GM12878 (cell line): ENCODE data around the gene GPC5. TPM values are rescaled to one million over a fixed set of nuclear protein-coding genes. Genes with fewer than 3 reads are reported as not detected.

Source experiments
- ATAC-seq: fragments of 200-7000 bp; cut with Tn5 transposase; 3 replicates; pipeline ENCODE4 v1.9.1; 2020; ENCODE audit warnings: mild to moderate bottlenecking, moderate library complexity
- BruUV-seq: library from RNA; stranded (reverse); fragments of 400-500 nt; replicated peaks from 2 replicates; lab custom pipeline; 2021; lab: Mats Ljungman, UMichigan
- CTCF ChIA-PET: fragments of 300-600 bp; sonication (Branson Sonifier 250); formaldehyde crosslinking; extraction: SDS; loops from one replicate; lab custom pipeline; 2021; ENCODE audit warnings: inconsistent platforms; lab: Yijun Ruan, JAX
- POLR2A ChIA-PET: fragments of 350-600 bp; formaldehyde crosslinking; extraction: SDS; loops from one replicate; lab custom pipeline; 2021; ENCODE audit warnings: inconsistent platforms; lab: Charles Lee
- RAD21 ChIA-PET: fragments of 300-600 bp; sonication (Branson Sonifier 250); formaldehyde crosslinking; loops from one replicate; lab custom pipeline; 2023; ENCODE audit warnings: antibody characterized with exemption; ENCODE audit not compliant: unreplicated experiment; lab: Charles Lee
- SMC1A ChIA-PET: fragments of 300-600 bp; sonication (Branson Sonifier 250); formaldehyde crosslinking; loops from one replicate; lab custom pipeline; 2023; ENCODE audit not compliant: unreplicated experiment, uncharacterized antibody; lab: Charles Lee
- DNase-seq: peaks from one replicate; pipeline ENCODE4 v3.0.0-alpha.2; 2011; ENCODE audit warnings: low read depth, low spot score
- FAIRE-seq: peaks from 3 replicates; lab custom pipeline; 2011; peaks lifted over from hg19 to GRCh38; lab: Jason Lieb, UNC
- H2AFZ ChIP-seq: 2 replicates; pipeline ENCODE4 v1.6.0; 2011; ENCODE audit warnings: low read depth, low read length, control low read depth; ENCODE audit not compliant: control insufficient read depth
- H3K27ac ChIP-seq: 2 replicates; pipeline ENCODE4 v1.5.1; 2011; ENCODE audit warnings: control low read depth; ENCODE audit not compliant: control insufficient read depth, insufficient read depth
- H3K27me3 ChIP-seq, 2 experiments: replicated peaks in 1 of 2; 2 replicates each; pipeline versions ENCODE4 v1.6.0 to v1.6.1; 2011; ENCODE audit warnings: low read length in 1 of 2; ENCODE audit not compliant: control insufficient read depth in 2 of 2, insufficient read depth in 2 of 2
- H3K36me3 ChIP-seq, 2 experiments: 2 replicates each; pipeline ENCODE4 v1.5.1; 2011; ENCODE audit warnings: low read length in 1 of 2; ENCODE audit not compliant: control insufficient read depth in 2 of 2, insufficient read depth in 2 of 2
- H3K4me1 ChIP-seq: 2 replicates; pipeline ENCODE4 v1.6.1; 2011; ENCODE audit warnings: mild to moderate bottlenecking, low read length, moderate library complexity, mixed read lengths; ENCODE audit not compliant: control insufficient read depth, insufficient read depth
- H3K4me2 ChIP-seq: 2 replicates; pipeline ENCODE4 v1.6.0; 2011; ENCODE audit warnings: control low read depth; ENCODE audit not compliant: control insufficient read depth, insufficient read depth
- H3K4me3 ChIP-seq: fragments of 200-600 bp; sonication (generic); 2 replicates; pipeline ENCODE4 v1.5.1; 2016
- H3K79me2 ChIP-seq: 2 replicates; pipeline ENCODE4 v1.6.0; 2011; ENCODE audit warnings: low read length; ENCODE audit not compliant: control insufficient read depth, insufficient read depth
- H3K9ac ChIP-seq: 2 replicates; pipeline ENCODE4 v1.8.0; 2011; ENCODE audit warnings: low read length, control low read depth, mixed read lengths; ENCODE audit not compliant: control insufficient read depth, insufficient read depth
- H3K9me3 ChIP-seq: replicated peaks from 3 replicates; pipeline ENCODE4 v1.5.1; 2011; ENCODE audit warnings: mild to moderate bottlenecking, low read length; ENCODE audit not compliant: control insufficient read depth, insufficient read depth
- H4K20me1 ChIP-seq: 2 replicates; pipeline ENCODE4 v1.6.0; 2011; ENCODE audit not compliant: control insufficient read depth, insufficient read depth
- BRCA1 ChIP-seq: IDR thresholded peaks from 2 replicates; pipeline ENCODE4 v1.6.1; 2011; ENCODE audit warnings: low read depth, low read length, improper control_type of control experiment
- CREB1 ChIP-seq: IDR thresholded peaks from 2 replicates; pipeline ENCODE4 v1.6.1; 2012; ENCODE audit warnings: low read depth, mild to moderate bottlenecking, inconsistent platforms
- DPF2 ChIP-seq: fragments of 450-650 bp; IDR thresholded peaks from 2 replicates; pipeline ENCODE4 v1.6.1; 2017; ENCODE audit warnings: mild to moderate bottlenecking
- EED ChIP-seq: sonication (generic); IDR thresholded peaks from 2 replicates; pipeline ENCODE4 v1.6.1; 2016; ENCODE audit warnings: antibody characterized with exemption, low read depth
- ETV6 ChIP-seq, 2 experiments: fragments of 450-650 bp in 1 of 2; IDR thresholded peaks in 1 of 2; conservative IDR thresholded peaks in 1 of 2; 2 replicates each; pipeline ENCODE4 v1.6.1; 2014; ENCODE audit warnings: antibody characterized with exemption in 1 of 2, borderline replicate concordance in 1 of 2, low read depth in 1 of 2, mild to moderate bottlenecking in 1 of 2, moderate library complexity in 1 of 2
- HCFC1 ChIP-seq: fragments of 150-350 bp; IDR thresholded peaks from 2 replicates; pipeline ENCODE4 v1.6.1; 2014; ENCODE audit warnings: low read length
- JUND ChIP-seq: IDR thresholded peaks from 2 replicates; pipeline ENCODE4 v1.6.1; 2012; ENCODE audit warnings: low read depth, mild to moderate bottlenecking, low read length, improper control_type of control experiment, moderate library complexity
- KLF5 ChIP-seq: fragments of 450-650 bp; IDR thresholded peaks from 2 replicates; pipeline ENCODE4 v1.6.1; 2014; ENCODE audit warnings: mild to moderate bottlenecking; ENCODE audit not compliant: partially characterized antibody
- NFXL1 ChIP-seq: fragments of 450-650 bp; IDR thresholded peaks from 2 replicates; pipeline ENCODE4 v1.6.1; 2017; ENCODE audit warnings: antibody characterized with exemption, mild to moderate bottlenecking, borderline replicate concordance
- NFYA ChIP-seq: IDR thresholded peaks from 2 replicates; pipeline ENCODE4 v1.6.1; 2011; ENCODE audit warnings: low read depth, mild to moderate bottlenecking, low read length, improper control_type of control experiment, borderline replicate concordance
- POLR2AphosphoS5 ChIP-seq: IDR thresholded peaks from 2 replicates; pipeline ENCODE4 v1.6.1; 2011; ENCODE audit warnings: mild to moderate bottlenecking, low read length, inconsistent platforms
- RAD51 ChIP-seq: fragments of 450-650 bp; IDR thresholded peaks from 2 replicates; pipeline ENCODE4 v1.6.1; 2016; ENCODE audit warnings: moderate library complexity, mild to moderate bottlenecking, inconsistent platforms
- SIX5 ChIP-seq: IDR thresholded peaks from 2 replicates; pipeline ENCODE4 v1.6.1; 2011; ENCODE audit warnings: mild to moderate bottlenecking, low read depth, low read length, moderate library complexity; ENCODE audit not compliant: severe bottlenecking
- SUZ12 ChIP-seq: fragments of 200-600 bp; sonication (generic); IDR thresholded peaks from one replicate; pipeline ENCODE4 v1.6.1; 2018; ENCODE audit warnings: antibody characterized with exemption, mild to moderate bottlenecking; ENCODE audit not compliant: unreplicated experiment
- USF1 ChIP-seq: IDR thresholded peaks from 2 replicates; pipeline ENCODE4 v1.6.1; 2011; ENCODE audit warnings: borderline replicate concordance, low read depth, mild to moderate bottlenecking, moderate library complexity, mixed read lengths, low read length; ENCODE audit not compliant: insufficient read depth; ENCODE audit errors: extremely low read length
- WRNIP1 ChIP-seq: IDR thresholded peaks from 2 replicates; pipeline ENCODE4 v1.6.1; 2011; ENCODE audit warnings: low read depth, low read length, improper control_type of control experiment, borderline replicate concordance
- ZBED1 ChIP-seq: IDR thresholded peaks from 2 replicates; pipeline ENCODE4 v1.6.1; 2016; ENCODE audit warnings: borderline replicate concordance
- ZBTB11 ChIP-seq: fragments of 450-650 bp; formaldehyde crosslinking; IDR thresholded peaks from 2 replicates; pipeline ENCODE4 v1.5.0; 2022; ENCODE audit warnings: mild to moderate bottlenecking, missing genetic modification characterization
- ZBTB33 ChIP-seq: fragments of 450-650 bp; IDR thresholded peaks from 2 replicates; pipeline ENCODE4 v1.6.1; 2017; ENCODE audit warnings: mild to moderate bottlenecking
- WGBS: methylation state at CpG from one replicate; pipeline ENCODE4 v1.1.6; 2016; ENCODE audit warnings: low lambda C conversion rate; ENCODE audit not compliant: insufficient replicate concordance, insufficient coverage; ENCODE audit errors: missing lambda C conversion rate; 5-methylcytosine and 5-hydroxymethylcytosine counted together
- in situ Hi-C: fragments of 300-500 bp; cut with MboI; formaldehyde crosslinking; loops from 9 replicates; pipeline ENCODE4 v1.14.3; 2018; ENCODE audit warnings: mixed read lengths
- intact Hi-C: fragments of 100-400 bp; cut with micrococcal nuclease; formaldehyde crosslinking; loops from one replicate; pipeline ENCODE4 v1.14.2; 2022; ENCODE audit not compliant: unreplicated experiment
- polyA plus RNA-seq, 11 experiments: library from polyadenylated mRNA; depleted of rRNA in 4 of 11; unstranded in 6 of 11; stranded (reverse) in 5 of 11; fragments of >200 nt; fragmentation: Nextera tagmentation in 4 of 11; fragmentation: Illumina TruSeq in 1 of 11; extraction: Ambion mirVana in 4 of 11; extraction: Trizol in 1 of 11; gene quantifications; 1 replicate in 1 of 11; 2 replicates in 10 of 11; pipeline versions ENCODE4 v1.2.1 to v1.2.3, GENCODE V29; 2011 to 2016; ENCODE audit warnings: inconsistent platforms in 2 of 11, missing spikeins in 2 of 11, low read depth in 1 of 11
- total RNA-seq, 4 experiments: library from RNA; depleted of rRNA in 3 of 4; stranded (reverse); fragments of >200 nt in 3 of 4; fragmentation: Illumina TruSeq in 1 of 4; extraction: Trizol in 1 of 4; gene quantifications; 2 replicates each; pipeline versions ENCODE4 v1.2.1 to v1.2.3, GENCODE V29; 2013 to 2021

GPC5 gene
- total and polyA plus RNA-seq, 10 of the 15 experiments (the other 5 are each of a cell fraction or from before 2014, with no cell fraction given): 0.05 to 0.87 (median 0.44) TPM; not detected in 1

- TF ChIP-seq CREB1 (no peak), JUND (no peak), ZBTB11 (CRISPR knock-in tag) (no peak), KLF5 (no peak), HCFC1 (no peak), SUZ12 (no peak), RAD51 (no peak), EED (no peak), SIX5 (no peak), POLR2AphosphoS5 (no peak)
Observed at GRCh38 chr13:92038905-92039304, 640.5 kb downstream of the GPC5 start (continued).

- no peak for TF ChIP-seq NFXL1
- TF ChIP-seq BRCA1: no peak
- no peak for TF ChIP-seq SUZ12
- no peak for TF ChIP-seq ZBED1
- TF ChIP-seq CREB1: no peak
- no peak for TF ChIP-seq DPF2
- no peak for TF ChIP-seq ETV6 (conservative IDR thresholded peaks at IDR 0.05 in 1 of 2, IDR thresholded peaks at IDR 0.05 in 1 of 2; ENCODE audit: borderline replicate concordance in 1 of 2, low read depth in 1 of 2)
- no peak for TF ChIP-seq WRNIP1
- TF ChIP-seq NFYA: no peak
- no peak for TF ChIP-seq ZBTB33
- no peak for TF ChIP-seq USF1
- TF ChIP-seq, all 136 proteins: peak for 0
- Histone ChIP-seq H3K36me3 (no peaks in the 10 kb centered on the region), H4K20me1 (no peaks in the 10 kb centered on the region), H3K4me2 (no peak overlapping the region), H3K27me3 (no peaks in the 10 kb centered on the region), H3K9ac (no peak overlapping the region), H2AFZ (no peak overlapping the region), H3K4me3 (no peak overlapping the region), H3K9me3 (no peaks in the 10 kb centered on the region), H3K27ac (no peak overlapping the region), H3K4me1 (no peaks in the 10 kb centered on the region), H3K79me2 (no peaks in the 10 kb centered on the region)
- FAIRE-seq: no peak
- ATAC-seq: no peak
- POLR2A ChIA-PET: interaction anchor here (0.6 kb wide), 1 partner anchor 16 kb away, joined by 3 read pairs; no protein-coding TSS in a partner anchor
- in situ Hi-C loops (no loop called here), intact Hi-C loops (no loop called here)
- SMC1A ChIA-PET: interaction anchor here (1.1 kb wide), 1 partner anchor 16 kb away, joined by 3 read pairs; no protein-coding TSS in a partner anchor
- WGBS: 39% methylated on average over 4 of the region's 4 CpGs
- CTCF ChIA-PET: no interaction called here
- no peak for DNase-seq
- RAD21 ChIA-PET: no interaction called here
- no TSS peak for BruUV-seq
Observed at GRCh38 chr13:92042522-92042921, 644.1 kb downstream of the GPC5 start.
